ENCODE results near the gene C16orf96.
A peak's percentile ranks its signal among the peaks of the same experiment; 100 is the strongest.

The C16orf96 gene

DNA sequence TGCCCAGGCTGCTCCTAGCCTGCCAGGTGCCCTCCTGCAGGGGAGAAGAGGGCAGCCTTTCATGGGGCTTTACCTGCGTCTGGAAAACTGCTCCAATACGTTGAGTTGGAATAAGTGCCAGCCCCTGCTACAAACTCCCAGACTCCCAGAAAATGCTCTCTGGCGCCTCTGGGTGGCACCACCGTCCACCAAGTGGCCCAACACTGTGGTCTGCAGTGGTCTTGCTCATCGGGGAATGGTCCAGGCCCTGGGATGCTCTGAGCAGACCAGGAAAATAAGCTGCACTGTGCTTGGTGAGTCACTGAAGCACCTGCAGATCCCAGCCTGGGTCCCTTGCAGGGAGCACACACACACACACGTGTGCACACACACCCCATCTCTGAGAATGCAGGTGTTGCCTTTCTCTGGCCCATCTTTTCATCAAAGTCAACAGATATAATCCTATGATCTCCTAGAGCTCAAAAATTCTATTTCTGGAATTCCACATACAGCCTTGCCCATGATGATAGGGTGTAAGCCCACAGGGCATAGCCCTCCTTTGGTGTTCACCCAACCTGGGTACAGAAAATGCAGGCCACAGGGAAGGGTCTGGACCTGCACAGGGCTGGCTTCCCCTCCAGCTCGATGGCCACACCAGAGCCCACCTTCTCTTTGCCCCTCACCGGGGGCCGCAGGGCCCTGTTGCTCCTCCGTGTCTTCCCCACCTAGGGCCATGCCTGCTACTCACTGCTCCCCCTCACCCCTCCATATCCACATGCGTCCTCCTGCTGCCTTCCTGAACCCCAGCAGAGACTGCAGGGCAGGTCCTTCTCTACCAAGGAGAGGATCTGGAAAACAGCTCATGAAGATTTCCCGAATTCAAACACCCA lies 38.1 kb upstream of the C16orf96 start:
- DNase-seq (ENCODE audit: extremely low read depth, low read depth): no peak
- TF ChIP-seq, protein P1, sequence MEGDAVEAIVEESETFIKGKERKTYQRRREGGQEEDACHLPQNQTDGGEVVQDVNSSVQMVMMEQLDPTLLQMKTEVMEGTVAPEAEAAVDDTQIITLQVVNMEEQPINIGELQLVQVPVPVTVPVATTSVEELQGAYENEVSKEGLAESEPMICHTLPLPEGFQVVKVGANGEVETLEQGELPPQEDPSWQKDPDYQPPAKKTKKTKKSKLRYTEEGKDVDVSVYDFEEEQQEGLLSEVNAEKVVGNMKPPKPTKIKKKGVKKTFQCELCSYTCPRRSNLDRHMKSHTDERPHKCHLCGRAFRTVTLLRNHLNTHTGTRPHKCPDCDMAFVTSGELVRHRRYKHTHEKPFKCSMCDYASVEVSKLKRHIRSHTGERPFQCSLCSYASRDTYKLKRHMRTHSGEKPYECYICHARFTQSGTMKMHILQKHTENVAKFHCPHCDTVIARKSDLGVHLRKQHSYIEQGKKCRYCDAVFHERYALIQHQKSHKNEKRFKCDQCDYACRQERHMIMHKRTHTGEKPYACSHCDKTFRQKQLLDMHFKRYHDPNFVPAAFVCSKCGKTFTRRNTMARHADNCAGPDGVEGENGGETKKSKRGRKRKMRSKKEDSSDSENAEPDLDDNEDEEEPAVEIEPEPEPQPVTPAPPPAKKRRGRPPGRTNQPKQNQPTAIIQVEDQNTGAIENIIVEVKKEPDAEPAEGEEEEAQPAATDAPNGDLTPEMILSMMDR (IDR thresholded peaks at IDR 0.05; ENCODE audit: low read depth, low read length): peak; percentile 44

DNA sequence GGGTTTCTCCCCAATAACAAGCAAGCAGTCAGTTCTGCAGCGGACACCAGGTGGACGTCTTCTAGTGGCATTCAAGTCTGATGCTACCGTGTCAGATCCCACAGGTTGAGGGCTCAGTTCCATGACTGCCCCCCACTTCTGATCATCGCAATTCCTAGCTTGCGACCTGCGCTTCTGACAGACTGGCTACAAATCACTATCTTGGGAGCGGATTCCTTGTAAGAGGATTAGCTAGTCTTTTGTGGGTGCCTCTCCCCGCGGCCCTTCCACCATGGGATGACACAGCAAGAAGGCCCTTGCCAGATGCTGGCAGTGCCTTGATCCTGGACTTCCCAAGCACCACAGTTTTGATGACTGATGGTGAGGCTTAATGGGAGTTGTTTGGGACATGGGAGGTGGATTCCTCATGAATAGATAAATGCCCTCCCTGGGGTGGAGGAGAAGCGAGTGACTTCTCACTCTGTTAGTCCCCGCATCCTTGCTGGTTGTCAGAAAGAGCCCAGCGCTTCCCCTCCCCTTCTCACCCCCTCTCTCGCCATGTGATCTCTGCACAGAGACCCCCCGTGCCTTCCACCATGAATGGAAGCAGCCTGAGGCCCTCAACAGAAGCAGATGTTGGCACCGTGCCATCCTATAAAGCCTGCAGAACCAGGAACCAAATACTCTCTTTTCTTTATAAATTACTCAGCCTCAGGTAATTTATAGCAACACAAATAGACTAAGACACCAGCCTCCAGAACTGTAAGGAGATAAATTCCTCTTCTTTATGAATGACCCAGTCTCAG lies 36.7 kb upstream of the C16orf96 start:
- DNase-seq (ENCODE audit: extremely low read depth, low read depth): no peak
- TF ChIP-seq, protein P1 (IDR thresholded peaks at IDR 0.05; ENCODE audit: low read depth, low read length): no peak

DNA sequence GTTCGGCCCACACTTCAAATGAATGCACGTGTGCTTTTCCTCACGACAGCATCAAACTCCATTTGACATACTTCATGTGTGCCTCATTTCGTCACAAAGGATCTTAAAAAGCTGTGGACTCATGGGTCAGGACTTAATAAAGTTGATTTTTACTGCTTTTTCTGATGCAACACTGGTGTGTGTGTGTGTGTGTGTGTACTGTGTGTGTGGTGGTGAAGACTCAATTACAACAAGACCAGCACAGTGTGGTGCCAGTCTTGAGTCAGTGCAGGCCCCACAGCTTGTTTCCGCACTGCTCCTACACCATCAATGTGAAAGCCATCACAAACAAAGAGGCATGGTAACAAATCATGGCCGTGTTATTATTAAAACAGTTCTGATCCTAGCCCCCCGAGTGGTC lies 35.2 kb upstream of the C16orf96 start:
- TF ChIP-seq, protein P1 (IDR thresholded peaks at IDR 0.05; ENCODE audit: low read depth, low read length): no peak
- DNase-seq (ENCODE audit: extremely low read depth, low read depth): no peak

DNA sequence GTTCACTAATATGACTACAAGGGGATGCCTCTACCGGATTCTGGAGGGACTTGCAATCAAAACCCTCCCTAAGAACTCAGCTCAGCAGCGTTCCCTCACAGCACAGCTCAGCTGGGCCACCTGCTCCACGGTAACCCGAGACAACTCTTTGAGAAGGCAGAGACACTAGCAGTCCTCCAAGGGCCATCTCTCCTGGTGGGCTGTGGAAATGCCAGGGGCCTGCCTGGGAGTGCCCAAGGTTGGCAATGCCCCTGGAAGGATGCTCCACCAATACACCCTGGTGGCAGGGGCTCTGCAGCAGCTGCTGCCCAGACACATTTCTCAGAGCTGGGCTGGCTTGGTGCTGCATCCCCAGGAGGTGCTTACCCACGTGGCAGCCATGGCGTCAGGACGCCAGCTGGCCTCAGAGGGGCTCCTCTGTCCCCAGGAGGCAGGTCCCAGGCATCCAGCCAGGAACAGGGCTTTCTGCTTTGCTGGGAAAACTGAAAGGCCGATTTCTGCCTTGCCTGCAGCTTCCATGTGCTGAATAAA lies 34.0 kb upstream of the C16orf96 start:
- TF ChIP-seq, protein P1 (IDR thresholded peaks at IDR 0.05; ENCODE audit: low read depth, low read length): no peak

DNA sequence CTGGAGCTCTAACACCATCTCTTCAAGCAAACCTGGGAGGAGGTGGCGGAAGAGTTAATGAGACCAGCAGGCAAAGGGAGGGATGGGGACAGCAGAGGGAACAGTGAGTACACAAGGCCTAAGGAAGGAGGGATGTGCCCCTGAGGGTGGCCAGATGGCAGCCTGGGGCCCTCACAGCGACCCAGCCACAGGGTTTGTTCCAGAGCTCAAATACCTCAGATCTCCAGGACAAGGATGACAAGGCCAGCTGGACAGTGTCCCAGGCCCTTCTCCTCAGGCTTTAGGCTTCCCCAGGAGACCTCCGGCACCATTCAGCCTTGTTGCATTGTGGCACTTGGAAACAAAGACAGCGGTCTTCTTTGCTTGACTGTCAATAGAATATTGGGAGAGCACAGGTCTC lies 32.5 kb upstream of the C16orf96 start:
- TF ChIP-seq, protein P1 (IDR thresholded peaks at IDR 0.05; ENCODE audit: low read depth, low read length): no peak
- DNase-seq (ENCODE audit: extremely low read depth, low read depth): no peak

More for the DNA sequence above, 34.0 kb upstream of the C16orf96 start:
- DNase-seq (ENCODE audit: extremely low read depth, low read depth): no peak

DNA sequence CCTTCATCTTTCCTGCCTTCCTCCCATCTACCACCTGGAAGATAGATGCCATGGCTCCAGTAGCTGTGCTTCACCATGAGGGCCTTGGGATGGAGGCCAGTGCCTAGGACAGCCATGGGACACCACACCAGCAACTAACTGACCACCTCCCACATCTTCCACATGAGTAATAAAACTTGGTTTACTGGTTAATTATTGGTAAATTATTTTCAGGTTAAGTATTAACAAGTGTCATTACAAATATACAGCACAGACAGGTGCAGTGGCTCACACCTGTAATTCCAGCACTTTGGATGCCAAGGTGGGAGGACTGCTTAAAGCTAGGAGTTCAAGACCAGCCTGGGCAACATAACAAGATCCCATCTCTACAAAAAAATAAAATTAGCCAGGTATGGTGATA lies 31.6 kb upstream of the C16orf96 start:
- DNase-seq (ENCODE audit: extremely low read depth, low read depth): no peak
- TF ChIP-seq, protein P1 (IDR thresholded peaks at IDR 0.05; ENCODE audit: low read depth, low read length): no peak

DNA sequence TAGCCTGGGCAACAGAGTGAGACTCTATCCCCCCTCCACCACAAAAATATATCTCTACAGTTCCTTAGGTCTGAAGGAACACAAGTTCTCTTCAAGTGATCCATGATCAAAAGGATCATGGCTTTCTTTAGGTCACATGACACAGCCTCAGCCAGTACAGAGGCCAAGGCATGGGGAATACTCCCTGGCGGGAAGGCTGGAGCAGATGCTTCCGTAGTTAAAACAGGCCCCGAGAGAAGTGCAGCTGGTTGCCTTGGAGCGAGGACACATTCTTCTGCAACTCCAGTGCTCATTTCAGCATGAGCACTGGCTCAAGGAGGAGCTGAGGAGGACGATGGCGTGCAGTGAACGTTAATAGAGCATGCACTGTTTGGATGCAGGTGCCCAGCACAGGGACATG lies 31.1 kb upstream of the C16orf96 start:
- no peak for DNase-seq (ENCODE audit: extremely low read depth, low read depth)
- TF ChIP-seq, protein P1 (IDR thresholded peaks at IDR 0.05; ENCODE audit: low read depth, low read length): no peak

Measured in AG09319 (cell line).